Limb (tissue), 2 donors: ENCODE results near the gene CSNK1D.
"Not testable (repeated sequence)": the region's sequence is repeated elsewhere in the genome, so short reads cannot be mapped to it uniquely, and the experiment has no call there.

Experiments
- DNase-seq, 2 donors: peaks; one replicate each; pipeline ENCODE4 v3.0.0-alpha.2; 2016; ENCODE audit errors: extremely low spot score in 2 of 2

The CSNK1D gene

GRCh38 chr17:82195675-82196672 is 77.5 kb downstream of the CSNK1D start:
- DNase-seq: no peak

- DNase-seq: no peak
Measured at GRCh38 chr17:82194765-82195164, 78.7 kb downstream of the CSNK1D start.

GRCh38 chr17:82193520-82194220 is 79.8 kb downstream of the CSNK1D start:
- DNase-seq: no peak

GRCh38 chr17:82193050-82193449 is 80.5 kb downstream of the CSNK1D start:
- not testable (repeated sequence) for DNase-seq
